HCT116 (cell line): ENCODE results near the gene AUP1.

Source experiments
- CTCF ChIP-seq, 3 experiments: fragments of 200-600 bp in 1 of 3; sonication (generic) in 1 of 3; IDR thresholded peaks in 2 of 3; conservative IDR thresholded peaks in 1 of 3; 2 replicates each; pipeline ENCODE4 v1.5.1; 2012 to 2017; ENCODE audit warnings: low read depth in 2 of 3, low read length in 2 of 3, antibody characterized with exemption in 1 of 3, borderline replicate concordance in 1 of 3, control low read depth in 1 of 3, mild to moderate bottlenecking in 1 of 3, mixed read lengths in 1 of 3, mixed run types in 1 of 3, moderate library complexity in 1 of 3; ENCODE audit not compliant: insufficient read depth in 1 of 3
- EGR1 ChIP-seq: IDR thresholded peaks from 2 replicates; pipeline ENCODE4 v1.6.1; 2012; ENCODE audit warnings: low read depth
- POLR2A ChIP-seq: IDR thresholded peaks from 2 replicates; pipeline ENCODE4 v1.7.0; 2011; ENCODE audit warnings: borderline replicate concordance; ENCODE audit not compliant: insufficient read depth, insufficient read length; ENCODE audit errors: extremely low read depth
- RAD21 ChIP-seq: IDR thresholded peaks from 2 replicates; pipeline ENCODE4 v1.6.1; 2012; ENCODE audit warnings: low read depth, mild to moderate bottlenecking

GRCh38 chr2:74528600-74529356 lies 728 bp downstream of the AUP1 start:
- 0 out of 6 replicates have a peak, but pooled peaks of 1 of the 3 experiments have one; percentile 11 for TF ChIP-seq CTCF (IDR thresholded peaks at IDR 0.05 in 2 of 3, conservative IDR thresholded peaks at IDR 0.05 in 1 of 3; ENCODE audit: borderline replicate concordance in 1 of 3, insufficient read depth in 1 of 3, low read depth in 2 of 3, low read length in 2 of 3)
- TF ChIP-seq EGR1 = no peak
- TF ChIP-seq POLR2A = no peak
- no peak for TF ChIP-seq RAD21
